ENCODE measurements around the gene RERG.

RERG gene

GRCh38 chr12:15116086-15116485 lies 105.1 kb downstream of the RERG start:
- Histone ChIP-seq H3K4me3 (ENCODE audit: low read depth, low read length) (no peak overlapping the region), H3K9me3 (ENCODE audit: control insufficient read depth, insufficient read depth, low read depth, low read length) (no peaks in the 10 kb centered on the region), H3K27ac (ENCODE audit: extremely low read depth, low read depth, low read length) (no peak overlapping the region), H3K36me3 (ENCODE audit: control insufficient read depth in 2 of 2, insufficient read depth in 1 of 2, low read length in 2 of 2) (no peaks in the 10 kb centered on the region), H3K4me1 (ENCODE audit: control insufficient read depth, insufficient read depth, low read length) (no peaks in the 10 kb centered on the region)
- TF ChIP-seq ZSCAN30 (tag by site-specific recombination; IDR thresholded peaks at IDR 0.05) (no peak), ZFHX2 (tag by site-specific recombination; conservative IDR thresholded peaks at IDR 0.05) (no peak), ZBTB11 (tag by site-specific recombination; conservative IDR thresholded peaks at IDR 0.05; ENCODE audit: low read depth) (no peak), ZNF791 (tag by site-specific recombination; IDR thresholded peaks at IDR 0.05) (no peak), EGR2 (tag by site-specific recombination; IDR thresholded peaks at IDR 0.05; ENCODE audit: low read depth) (no peak), ZNF610 (tag by site-specific recombination; IDR thresholded peaks at IDR 0.05; ENCODE audit: borderline replicate concordance) (no peak), ZBTB10 (tag by site-specific recombination; IDR thresholded peaks at IDR 0.05) (no peak), RBAK (tag by site-specific recombination; IDR thresholded peaks at IDR 0.05) (no peak), SP3 (tag by site-specific recombination; IDR thresholded peaks at IDR 0.05) (no peak), ZNF701 (tag by site-specific recombination; IDR thresholded peaks at IDR 0.05) (no peak), ZBTB7A (tag by site-specific recombination; IDR thresholded peaks at IDR 0.05; ENCODE audit: low read depth) (no peak), ZBTB8A (tag by site-specific recombination; IDR thresholded peaks at IDR 0.05) (no peak), ZNF785 (tag by site-specific recombination; IDR thresholded peaks at IDR 0.05) (no peak), ZNF266 (tag by site-specific recombination; IDR thresholded peaks at IDR 0.05; ENCODE audit: low read depth) (no peak), ZNF223 (tag by site-specific recombination; IDR thresholded peaks at IDR 0.05) (no peak), MYNN (tag by site-specific recombination; IDR thresholded peaks at IDR 0.05; ENCODE audit: borderline replicate concordance) (no peak), ZNF645 (tag by site-specific recombination; IDR thresholded peaks at IDR 0.05) (no peak)
- ChIA-PET CTCF (no interaction called here), POLR2A (no interaction called here)

- ChIA-PET POLR2A (no interaction called here), CTCF (no interaction called here)
- no peaks in the 10 kb centered on the region for H3K36me3 ChIP-seq (ENCODE audit: control insufficient read depth in 2 of 2, insufficient read depth in 1 of 2, low read length in 2 of 2)
- H3K9me3 ChIP-seq (ENCODE audit: control insufficient read depth, insufficient read depth, low read depth, low read length), result no peaks in the 10 kb centered on the region
- H3K27ac ChIP-seq (ENCODE audit: extremely low read depth, low read depth, low read length), result no peak overlapping the region
- no peak overlapping the region for H3K4me3 ChIP-seq (ENCODE audit: low read depth, low read length)
- no peaks in the 10 kb centered on the region for H3K4me1 ChIP-seq (ENCODE audit: control insufficient read depth, insufficient read depth, low read length)
- TF ChIP-seq ZNF274 (IDR thresholded peaks at IDR 0.05; ENCODE audit: low read length) (no peak), ZNF274 (tag by site-specific recombination; IDR thresholded peaks at IDR 0.05; ENCODE audit: borderline replicate concordance) (no peak), BCL6B (tag by site-specific recombination; IDR thresholded peaks at IDR 0.05) (no peak), BCL11A (tag by site-specific recombination; IDR thresholded peaks at IDR 0.05; ENCODE audit: low read depth) (no peak), ZNF843 (tag by site-specific recombination; IDR thresholded peaks at IDR 0.05) (no peak), ZBTB44 (tag by site-specific recombination; IDR thresholded peaks at IDR 0.05) (no peak), CTCF (tag by site-specific recombination; IDR thresholded peaks at IDR 0.05) (no peak)
Measured at GRCh38 chr12:15115434-15115833, 105.8 kb downstream of the RERG start.

Measured in HEK293 (cell line).